ENCODE measurements around the gene P2RY1. TPM values are rescaled to one million over a fixed set of nuclear protein-coding genes. Genes with fewer than 3 reads are reported as not detected.
A peak's percentile ranks its signal among the peaks of the same experiment; 100 is the strongest.

Gene P2RY1
- total and polyA plus RNA-seq, 9 donors = 5.6 to 9.3 (median 6.8) TPM

DNA sequence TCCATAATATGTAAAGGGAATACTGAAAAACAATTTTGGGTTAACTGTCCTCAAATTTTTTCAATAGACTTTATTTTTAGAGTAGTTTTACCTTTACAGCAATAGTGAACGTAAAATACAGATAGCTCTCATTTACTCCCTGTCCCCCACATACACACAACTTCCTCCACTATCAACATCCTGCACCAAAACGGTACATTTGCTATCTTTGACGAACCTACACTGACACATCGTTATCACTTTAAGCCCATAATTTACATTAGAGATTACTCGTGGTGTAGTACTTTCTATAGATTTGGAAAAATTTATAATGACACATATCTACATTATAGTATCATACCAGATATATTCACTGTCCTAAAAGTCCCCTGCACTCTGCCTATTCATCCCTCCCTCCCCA is 16.9 kb upstream of the P2RY1 start:
- no peak overlapping the region for H3K27ac ChIP-seq (ENCODE audit: low read length)
- no peaks in the 10 kb centered on the region for H3K36me3 ChIP-seq (ENCODE audit: control insufficient read depth, insufficient read depth, low read length)
- WGBS (ENCODE audit: insufficient coverage) = no CpG with 5 or more reads among the region's 5 CpGs
- H3K4me1 ChIP-seq (ENCODE audit: control insufficient read depth, insufficient read depth, low read length) = no peaks in the 10 kb centered on the region
- no peak overlapping the region for H3K4me3 ChIP-seq (ENCODE audit: low read length)
- no peak for DNase-seq
- H3K27me3 ChIP-seq (ENCODE audit: control insufficient read depth, insufficient read depth, low read length) = no peaks in the 10 kb centered on the region
- no peaks in the 10 kb centered on the region for H3K9me3 ChIP-seq (replicated peaks; ENCODE audit: control insufficient read depth, low read depth, low read length)

GRCh38 chr3:152823173-152823572 is 11.8 kb upstream of the P2RY1 start:
- Histone ChIP-seq H3K9me3 (replicated peaks; ENCODE audit: control insufficient read depth, low read depth, low read length) (no peaks in the 10 kb centered on the region), H3K27me3 (ENCODE audit: control insufficient read depth, insufficient read depth, low read length) (no peaks in the 10 kb centered on the region), H3K4me1 (ENCODE audit: control insufficient read depth, insufficient read depth, low read length) (no peaks in the 10 kb centered on the region), H3K36me3 (ENCODE audit: control insufficient read depth, insufficient read depth, low read length) (no peaks in the 10 kb centered on the region), H3K27ac (ENCODE audit: low read length) (no peak overlapping the region), H3K4me3 (ENCODE audit: low read length) (no peak overlapping the region)
- WGBS (ENCODE audit: insufficient coverage) = 11% methylated on average over 1 of the region's 2 CpGs
- no peak for DNase-seq

DNA sequence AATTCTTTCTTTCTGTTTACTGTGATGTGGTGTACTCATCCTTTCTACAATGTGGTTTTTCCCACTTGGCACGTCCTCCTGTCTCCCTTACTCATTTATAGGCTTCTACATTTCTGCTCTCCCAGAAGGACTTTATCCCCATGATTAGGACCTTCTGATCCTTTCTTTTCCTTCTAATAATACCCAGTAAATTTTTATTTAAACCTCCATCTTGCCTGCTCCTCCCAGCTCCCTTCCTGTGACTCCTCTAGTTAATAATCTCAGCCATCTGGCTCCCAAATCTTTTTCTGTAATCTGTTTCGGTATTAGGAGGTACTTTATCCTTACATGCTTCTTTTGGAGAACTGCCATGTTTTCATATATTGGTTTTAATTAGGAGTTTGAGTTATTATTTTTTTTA is 11.2 kb upstream of the P2RY1 start:
- H3K36me3 ChIP-seq (ENCODE audit: control insufficient read depth, insufficient read depth, low read length) = no peaks in the 10 kb centered on the region
- WGBS (ENCODE audit: insufficient coverage) = 50% methylated on average over 1 of the region's 2 CpGs
- no peaks in the 10 kb centered on the region for H3K9me3 ChIP-seq (replicated peaks; ENCODE audit: control insufficient read depth, low read depth, low read length)
- no peaks in the 10 kb centered on the region for H3K4me1 ChIP-seq (ENCODE audit: control insufficient read depth, insufficient read depth, low read length)
- H3K4me3 ChIP-seq (ENCODE audit: low read length) = no peak overlapping the region
- no peaks in the 10 kb centered on the region for H3K27me3 ChIP-seq (ENCODE audit: control insufficient read depth, insufficient read depth, low read length)
- no peak overlapping the region for H3K27ac ChIP-seq (ENCODE audit: low read length)
- no peak for DNase-seq

DNA sequence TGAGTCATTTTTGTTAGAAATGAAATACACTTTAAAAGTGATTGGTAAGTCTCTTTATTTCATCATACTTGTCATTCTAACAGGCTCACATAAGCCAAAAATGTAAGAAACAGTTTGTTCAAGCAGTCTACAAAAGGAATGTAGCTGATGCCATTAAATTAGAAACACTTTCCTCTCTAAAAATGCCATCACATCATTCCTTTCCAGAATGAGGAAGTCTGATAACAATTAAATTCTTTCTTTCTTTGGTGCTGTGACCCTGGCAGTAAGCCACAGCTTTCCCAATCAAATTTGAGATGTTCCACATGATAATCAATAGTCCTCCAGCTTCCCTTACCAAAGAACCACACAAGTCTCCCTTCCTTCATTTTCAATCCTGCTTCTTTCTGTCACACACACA is 9.4 kb upstream of the P2RY1 start:
- H3K4me3 ChIP-seq (ENCODE audit: low read length) = no peak overlapping the region
- no peak overlapping the region for H3K27ac ChIP-seq (ENCODE audit: low read length)
- H3K9me3 ChIP-seq (replicated peaks; ENCODE audit: control insufficient read depth, low read depth, low read length) = no peaks in the 10 kb centered on the region
- H3K4me1 ChIP-seq (ENCODE audit: control insufficient read depth, insufficient read depth, low read length) = no peaks in the 10 kb centered on the region
- H3K27me3 ChIP-seq (ENCODE audit: control insufficient read depth, insufficient read depth, low read length) = no peaks in the 10 kb centered on the region
- DNase-seq = no peak
- H3K36me3 ChIP-seq (ENCODE audit: control insufficient read depth, insufficient read depth, low read length) = no peaks in the 10 kb centered on the region

GRCh38 chr3:152826476-152826875 is 8.5 kb upstream of the P2RY1 start:
- H3K27ac ChIP-seq (ENCODE audit: low read length) = no peak overlapping the region
- DNase-seq = no peak
- no peaks in the 10 kb centered on the region for H3K4me1 ChIP-seq (ENCODE audit: control insufficient read depth, insufficient read depth, low read length)
- 50% methylated on average over 1 of the region's 3 CpGs for WGBS (ENCODE audit: insufficient coverage)
- no peaks in the 10 kb centered on the region for H3K9me3 ChIP-seq (replicated peaks; ENCODE audit: control insufficient read depth, low read depth, low read length)
- no peaks in the 10 kb centered on the region for H3K36me3 ChIP-seq (ENCODE audit: control insufficient read depth, insufficient read depth, low read length)
- no peak overlapping the region for H3K4me3 ChIP-seq (ENCODE audit: low read length)
- H3K27me3 ChIP-seq (ENCODE audit: control insufficient read depth, insufficient read depth, low read length) = no peaks in the 10 kb centered on the region

DNA sequence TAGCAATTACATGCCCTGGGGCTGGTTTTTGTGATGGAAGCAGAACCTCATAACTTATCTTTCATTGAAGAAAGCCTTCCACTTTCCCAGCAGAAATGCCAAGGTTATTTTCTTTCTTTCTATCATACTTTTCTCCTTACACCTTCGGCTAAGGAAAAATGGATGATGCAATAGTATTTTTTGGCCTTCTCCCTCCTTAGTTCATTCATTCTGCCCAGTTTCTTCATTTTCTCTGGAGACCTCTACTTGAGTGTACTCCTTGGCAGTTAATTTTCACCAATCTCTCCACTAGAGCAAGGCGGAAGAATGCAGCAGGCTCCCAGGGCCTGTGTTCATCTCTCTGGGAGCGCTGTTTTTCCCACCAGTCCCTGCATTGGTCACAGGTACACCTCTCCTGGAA is 7.6 kb upstream of the P2RY1 start:
- H3K27me3 ChIP-seq (ENCODE audit: control insufficient read depth, insufficient read depth, low read length) = no peaks in the 10 kb centered on the region
- no peaks in the 10 kb centered on the region for H3K36me3 ChIP-seq (ENCODE audit: control insufficient read depth, insufficient read depth, low read length)
- H3K9me3 ChIP-seq (replicated peaks; ENCODE audit: control insufficient read depth, low read depth, low read length) = no peaks in the 10 kb centered on the region
- H3K4me1 ChIP-seq (ENCODE audit: control insufficient read depth, insufficient read depth, low read length) = no peaks in the 10 kb centered on the region
- WGBS (ENCODE audit: insufficient coverage) = 100% methylated on average over 2 of the region's 3 CpGs
- no peak for DNase-seq
- no peak overlapping the region for H3K27ac ChIP-seq (ENCODE audit: low read length)
- no peak overlapping the region for H3K4me3 ChIP-seq (ENCODE audit: low read length)

DNA sequence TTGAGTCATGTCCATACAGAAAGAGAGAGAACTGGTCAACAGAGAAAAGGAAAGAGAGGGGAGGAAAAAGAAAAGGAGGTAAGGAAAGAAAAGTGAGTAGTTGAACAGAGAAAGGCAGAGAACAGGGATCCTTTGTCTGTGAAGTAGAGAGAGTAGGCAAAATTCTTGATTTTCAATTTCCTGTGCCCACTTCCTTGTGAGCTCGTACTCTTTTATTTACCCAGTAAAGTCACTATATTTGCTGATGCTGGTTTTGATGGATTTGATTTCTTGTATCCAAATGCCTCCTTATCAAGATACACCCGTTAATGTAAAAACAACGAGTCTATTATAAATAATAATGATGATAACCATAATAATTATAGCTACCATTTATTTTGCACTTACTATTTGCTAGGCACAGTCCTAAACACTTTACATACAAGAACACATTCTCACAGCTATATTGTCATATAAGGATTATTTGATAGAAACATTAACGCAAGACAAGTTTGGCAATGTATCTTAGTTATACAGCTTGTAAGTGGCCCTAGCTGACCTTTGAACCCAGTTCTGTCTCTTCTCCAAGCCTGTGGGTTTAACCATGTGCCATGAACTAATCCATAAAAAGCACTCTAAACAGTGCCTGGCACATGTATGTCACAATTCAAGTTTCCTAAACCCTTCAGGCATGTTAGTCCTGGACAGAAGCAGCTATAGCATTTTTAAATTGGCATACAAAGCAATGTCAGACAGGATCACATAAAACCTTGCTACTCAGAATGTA is 6.7 kb upstream of the P2RY1 start:
- Histone ChIP-seq H3K27ac (ENCODE audit: low read length) (no peak overlapping the region), H3K4me1 (ENCODE audit: control insufficient read depth, insufficient read depth, low read length) (no peaks in the 10 kb centered on the region), H3K27me3 (ENCODE audit: control insufficient read depth, insufficient read depth, low read length) (no peaks in the 10 kb centered on the region), H3K36me3 (ENCODE audit: control insufficient read depth, insufficient read depth, low read length) (no peaks in the 10 kb centered on the region), H3K9me3 (replicated peaks; ENCODE audit: control insufficient read depth, low read depth, low read length) (no peaks in the 10 kb centered on the region), H3K4me3 (ENCODE audit: low read length) (no peak overlapping the region)
- no peak for DNase-seq
- WGBS (ENCODE audit: insufficient coverage) = no CpG with 5 or more reads among the region's 4 CpGs

GRCh38 chr3:152830245-152830644 is 4.7 kb upstream of the P2RY1 start:
- Histone ChIP-seq H3K27me3 (ENCODE audit: control insufficient read depth, insufficient read depth, low read length) (peaks cover 3% of the 10 kb centered on the region), H3K9me3 (replicated peaks; ENCODE audit: control insufficient read depth, low read depth, low read length) (no peaks in the 10 kb centered on the region), H3K36me3 (ENCODE audit: control insufficient read depth, insufficient read depth, low read length) (no peaks in the 10 kb centered on the region), H3K4me3 (ENCODE audit: low read length) (no peak overlapping the region), H3K27ac (ENCODE audit: low read length) (no peak overlapping the region), H3K4me1 (ENCODE audit: control insufficient read depth, insufficient read depth, low read length) (no peaks in the 10 kb centered on the region)
- DNase-seq = no peak

DNA sequence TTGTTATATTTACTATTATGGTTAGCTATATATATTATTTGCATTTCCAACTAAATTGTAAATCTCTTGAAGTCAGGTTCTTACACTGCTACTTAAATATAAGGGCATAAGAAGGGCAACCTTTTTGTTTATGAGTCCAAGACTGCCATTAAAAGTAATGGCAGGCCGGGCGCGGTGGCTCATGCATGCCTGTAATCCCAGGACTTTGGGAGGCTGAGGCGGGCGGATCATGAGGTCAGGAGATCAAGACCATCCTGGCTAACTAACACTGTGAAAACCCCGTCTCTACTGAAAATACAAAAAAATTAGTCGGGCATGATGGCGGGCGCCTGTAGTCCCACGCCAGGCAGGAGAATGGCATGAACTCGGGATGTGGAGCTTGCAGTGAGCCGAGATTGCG is 2.9 kb upstream of the P2RY1 start:
- H3K4me1 ChIP-seq (ENCODE audit: control insufficient read depth, insufficient read depth, low read length) = peaks cover 5% of the 10 kb centered on the region
- H3K9me3 ChIP-seq (replicated peaks; ENCODE audit: control insufficient read depth, low read depth, low read length) = no peaks in the 10 kb centered on the region
- no peak overlapping the region for H3K4me3 ChIP-seq (ENCODE audit: low read length)
- H3K36me3 ChIP-seq (ENCODE audit: control insufficient read depth, insufficient read depth, low read length) = no peaks in the 10 kb centered on the region
- peaks cover 11% of the 10 kb centered on the region for H3K27me3 ChIP-seq (ENCODE audit: control insufficient read depth, insufficient read depth, low read length)
- no peak for DNase-seq
- no peak overlapping the region for H3K27ac ChIP-seq (ENCODE audit: low read length)
- WGBS (ENCODE audit: insufficient coverage) = 97% methylated on average over 11 of the region's 13 CpGs

GRCh38 chr3:152833089-152833488 is 1.8 kb upstream of the P2RY1 start:
- Histone ChIP-seq H3K9me3 (replicated peaks; ENCODE audit: control insufficient read depth, low read depth, low read length) (no peaks in the 10 kb centered on the region), H3K27ac (ENCODE audit: low read length) (no peak overlapping the region), H3K27me3 (ENCODE audit: control insufficient read depth, insufficient read depth, low read length) (peaks cover 11% of the 10 kb centered on the region), H3K36me3 (ENCODE audit: control insufficient read depth, insufficient read depth, low read length) (no peaks in the 10 kb centered on the region), H3K4me3 (ENCODE audit: low read length) (no peak overlapping the region), H3K4me1 (ENCODE audit: control insufficient read depth, insufficient read depth, low read length) (peaks cover 5% of the 10 kb centered on the region)
- no peak for DNase-seq

DNA sequence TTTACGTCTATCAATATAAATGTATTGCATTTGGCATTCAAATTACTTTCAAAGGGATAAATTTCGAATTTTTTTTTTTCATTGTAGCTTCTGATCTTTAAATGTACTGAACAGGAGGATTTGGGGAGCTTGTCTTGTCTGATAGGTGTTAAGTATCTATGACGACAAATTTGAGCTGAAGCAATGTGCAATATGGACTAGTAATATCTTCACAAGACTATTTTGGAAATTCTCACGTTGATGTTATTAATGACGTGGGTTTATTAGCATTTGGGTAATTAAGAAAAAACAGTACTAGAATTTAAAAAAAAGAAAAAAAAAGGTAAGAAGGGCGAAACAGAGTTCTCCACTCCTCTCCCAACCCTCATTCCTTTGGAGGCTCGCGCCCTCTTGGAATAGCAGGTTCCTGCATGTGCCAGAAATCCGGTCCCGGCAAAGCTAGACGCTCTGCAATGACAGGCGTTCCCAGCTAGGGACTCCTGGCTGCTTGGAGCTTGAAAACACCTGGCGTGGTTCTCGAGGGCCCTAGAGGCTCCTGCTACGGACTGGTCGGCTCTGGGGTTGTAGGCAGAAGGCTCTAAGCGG is 648 bp upstream of the P2RY1 start:
- Histone ChIP-seq H3K27me3 (ENCODE audit: control insufficient read depth, insufficient read depth, low read length) (peaks cover 11% of the 10 kb centered on the region), H3K36me3 (ENCODE audit: control insufficient read depth, insufficient read depth, low read length) (no peaks in the 10 kb centered on the region), H3K4me3 (ENCODE audit: low read length) (peak overlapping the region; percentile 76), H3K27ac (ENCODE audit: low read length) (peak overlapping the region; percentile 87), H3K4me1 (ENCODE audit: control insufficient read depth, insufficient read depth, low read length) (peaks cover 5% of the 10 kb centered on the region), H3K9me3 (replicated peaks; ENCODE audit: control insufficient read depth, low read depth, low read length) (no peaks in the 10 kb centered on the region)
- DNase-seq = peak; percentile 72
- 0% methylated on average over 11 of the region's 17 CpGs for WGBS (ENCODE audit: insufficient coverage)
